Brain microvascular endothelial cell (primary cell): Measurements from ENCODE around the gene UQCRC1.

Source experiments
- DNase-seq: peaks from one replicate; pipeline ENCODE4 v3.0.0-alpha.2; 2020
- H3K27ac ChIP-seq: fragments of 250-450 bp; sonication (Bioruptor Pico); 2 replicates; pipeline ENCODE4 v1.5.1; 2020; ENCODE audit warnings: mild to moderate bottlenecking, moderate library complexity
- H3K27me3 ChIP-seq: fragments of 250-450 bp; sonication (Bioruptor Pico); replicated peaks from 2 replicates; pipeline ENCODE4 v1.5.1; 2020; ENCODE audit warnings: mild to moderate bottlenecking
- H3K36me3 ChIP-seq: fragments of 250-450 bp; sonication (Bioruptor Pico); replicated peaks from 2 replicates; pipeline ENCODE4 v1.5.1; 2020; ENCODE audit warnings: mild to moderate bottlenecking
- H3K4me3 ChIP-seq: 2 replicates; pipeline ENCODE4 v1.5.1; 2011; ENCODE audit warnings: low read depth, mild to moderate bottlenecking, control low read depth, low read length, moderate library complexity
- in situ Hi-C: cut with HindIII; loops from 2 replicates; pipeline ENCODE4 v1.10.0; 2017; ENCODE audit warnings: low sequenced_read_pairs, low pct_ligation_motif_present
- TF ChIP-seq, protein P1 (sequence below): IDR thresholded peaks from 2 replicates; pipeline ENCODE4 v1.5.1; 2011; ENCODE audit warnings: low read depth, mild to moderate bottlenecking, moderate library complexity, low read length, control low read depth, inconsistent platforms; ENCODE audit errors: missing control alignments

Gene UQCRC1

DNA sequence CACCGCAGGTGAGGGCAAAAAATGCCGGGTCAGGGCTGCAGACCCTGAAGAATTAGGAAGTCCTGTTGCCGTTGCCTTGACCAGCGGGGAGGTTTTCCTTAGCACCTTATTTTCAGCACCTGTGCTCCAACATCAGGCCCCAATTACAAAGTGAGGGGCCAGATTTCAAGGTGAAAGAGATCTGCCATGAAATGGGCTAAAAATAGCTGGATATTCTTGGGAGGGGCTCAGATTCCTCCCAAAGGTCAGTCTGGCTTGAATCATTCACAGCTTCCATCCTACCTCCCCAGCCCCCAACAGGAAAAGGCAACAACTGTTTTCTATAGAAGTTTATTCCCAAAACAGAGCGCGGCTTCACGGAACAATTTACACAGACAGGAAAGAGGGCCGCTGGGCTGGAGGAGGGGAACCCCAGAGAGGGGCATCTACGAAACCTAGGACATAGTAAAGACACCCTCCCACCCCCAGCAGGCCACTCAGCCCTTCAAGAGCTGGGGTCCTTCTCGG, 26.8 kb upstream of the UQCRC1 start:
- Histone ChIP-seq H3K27ac (no peak overlapping the region), H3K36me3 (peaks cover 2% of the 10 kb centered on the region), H3K27me3 (no peaks in the 10 kb centered on the region), H3K4me3 (peak overlapping the region; percentile 90)
- no peak for DNase-seq
- in situ Hi-C loops: no loop called here
- TF ChIP-seq, protein P1, sequence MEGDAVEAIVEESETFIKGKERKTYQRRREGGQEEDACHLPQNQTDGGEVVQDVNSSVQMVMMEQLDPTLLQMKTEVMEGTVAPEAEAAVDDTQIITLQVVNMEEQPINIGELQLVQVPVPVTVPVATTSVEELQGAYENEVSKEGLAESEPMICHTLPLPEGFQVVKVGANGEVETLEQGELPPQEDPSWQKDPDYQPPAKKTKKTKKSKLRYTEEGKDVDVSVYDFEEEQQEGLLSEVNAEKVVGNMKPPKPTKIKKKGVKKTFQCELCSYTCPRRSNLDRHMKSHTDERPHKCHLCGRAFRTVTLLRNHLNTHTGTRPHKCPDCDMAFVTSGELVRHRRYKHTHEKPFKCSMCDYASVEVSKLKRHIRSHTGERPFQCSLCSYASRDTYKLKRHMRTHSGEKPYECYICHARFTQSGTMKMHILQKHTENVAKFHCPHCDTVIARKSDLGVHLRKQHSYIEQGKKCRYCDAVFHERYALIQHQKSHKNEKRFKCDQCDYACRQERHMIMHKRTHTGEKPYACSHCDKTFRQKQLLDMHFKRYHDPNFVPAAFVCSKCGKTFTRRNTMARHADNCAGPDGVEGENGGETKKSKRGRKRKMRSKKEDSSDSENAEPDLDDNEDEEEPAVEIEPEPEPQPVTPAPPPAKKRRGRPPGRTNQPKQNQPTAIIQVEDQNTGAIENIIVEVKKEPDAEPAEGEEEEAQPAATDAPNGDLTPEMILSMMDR: no peak

- Histone ChIP-seq H3K36me3 (peaks cover 8% of the 10 kb centered on the region), H3K27me3 (no peaks in the 10 kb centered on the region), H3K27ac (no peak within 1 kb of the TSS), H3K4me3 (peak within 1 kb of the TSS; percentile 90)
- TF ChIP-seq, protein P1: peak; percentile 85
- peak; percentile 94 for DNase-seq
- in situ Hi-C loops: no loop called here
Observed at GRCh38 chr3:48635222-48636021, 26.0 kb upstream of the UQCRC1 start, which contains the start of gene SLC26A6. Gene SLC26A6 (minus strand): TSS chr3:48635461. CDS start chr3:48635393, 68 bp downstream.

- TF ChIP-seq, protein P1: no peak
- in situ Hi-C loops: no loop called here
- Histone ChIP-seq H3K4me3 (peak overlapping the region; percentile 90), H3K36me3 (peaks cover 14% of the 10 kb centered on the region), H3K27ac (no peak overlapping the region), H3K27me3 (no peaks in the 10 kb centered on the region)
- DNase-seq: peak; percentile 29
Observed at GRCh38 chr3:48634661-48635221, 25.3 kb upstream of the UQCRC1 start.

GRCh38 chr3:48633743-48634142, 24.3 kb upstream of the UQCRC1 start:
- in situ Hi-C loops: no loop called here
- Histone ChIP-seq H3K36me3 (peaks cover 19% of the 10 kb centered on the region), H3K4me3 (no peak overlapping the region), H3K27ac (no peak overlapping the region), H3K27me3 (no peaks in the 10 kb centered on the region)
- TF ChIP-seq, protein P1: no peak
- DNase-seq: no peak

DNA sequence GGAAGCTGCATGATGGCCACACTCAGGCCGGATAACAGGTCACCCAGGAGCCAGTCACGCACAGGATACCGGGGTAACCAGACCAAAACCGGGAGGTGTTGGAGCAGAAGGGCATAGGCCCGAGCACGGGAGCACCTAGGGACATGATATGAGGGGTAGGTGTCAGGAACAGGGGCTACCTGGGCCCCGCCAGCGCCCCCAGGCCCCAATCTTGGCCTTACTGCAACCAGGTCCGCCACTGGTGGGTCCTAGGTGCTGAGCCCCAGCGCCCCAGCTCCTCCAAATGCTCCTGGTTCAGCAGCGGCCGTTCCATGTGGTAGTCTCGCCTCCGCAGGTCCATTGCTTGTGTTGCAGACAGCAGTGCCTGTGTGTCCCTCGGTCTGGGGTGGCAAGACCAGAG, 23.8 kb upstream of the UQCRC1 start:
- TF ChIP-seq, protein P1: no peak
- DNase-seq: no peak
- H3K27ac ChIP-seq: no peak overlapping the region
- no peaks in the 10 kb centered on the region for H3K27me3 ChIP-seq
- peaks cover 21% of the 10 kb centered on the region for H3K36me3 ChIP-seq
- no peak overlapping the region for H3K4me3 ChIP-seq
- in situ Hi-C loops: no loop called here
